Upper lobe of left lung (tissue), 6 donors: ENCODE measurements around the gene CYBA. TPM values are rescaled to one million over a fixed set of nuclear protein-coding genes. Genes with fewer than 3 reads are reported as not detected.

Experiments used
- ATAC-seq, 2 donors: fragments of 200-7000 bp; cut with Tn5 transposase; one replicate each; pipeline ENCODE4 v1.9.1; 2022; ENCODE audit warnings: mild to moderate bottlenecking in 2 of 2, moderate library complexity in 2 of 2; ENCODE audit not compliant: low FRiP score in 2 of 2
- DNase-seq, 2 donors: peaks; one replicate each; pipeline ENCODE4 v3.0.0-alpha.2; 2019 to 2020
- H3K27ac ChIP-seq, 4 donors: fragments of 200-600 bp; sonication (generic); one replicate each; pipeline ENCODE4 v1.5.1; 2016 to 2019
- H3K27me3 ChIP-seq, 4 donors: fragments of 200-600 bp; sonication (generic); one replicate each; pipeline ENCODE4 v1.5.1; 2017 to 2019
- H3K36me3 ChIP-seq, 4 donors: fragments of 200-600 bp; sonication (generic); one replicate each; pipeline ENCODE4 v1.5.1; 2016 to 2019
- H3K4me1 ChIP-seq, 4 donors: fragments of 200-600 bp; sonication (generic); one replicate each; pipeline ENCODE4 v1.5.1; 2018 to 2019
- H3K4me3 ChIP-seq, 4 donors: fragments of 200-600 bp; sonication (generic); one replicate each; pipeline ENCODE4 v1.5.1; 2017 to 2019; ENCODE audit warnings: mild to moderate bottlenecking in 2 of 4, moderate library complexity in 1 of 4
- H3K9me3 ChIP-seq, 4 donors: fragments of 200-600 bp; sonication (generic); one replicate each; pipeline ENCODE4 v1.5.1; 2018 to 2019
- CTCF ChIP-seq, 6 experiments: fragments of 450-650 bp in 4 of 6; fragments of 200-600 bp in 2 of 6; sonication (generic) in 2 of 6; IDR thresholded peaks; one replicate each; pipeline ENCODE4 v1.5.1; 2016 to 2019; ENCODE audit warnings: antibody characterized with exemption in 6 of 6
- EP300 ChIP-seq, 4 donors: sonication (generic); formaldehyde crosslinking; IDR thresholded peaks; one replicate each; pipeline ENCODE4 v1.5.1; 2017; ENCODE audit warnings: antibody characterized with exemption in 4 of 4, control low read depth in 2 of 4
- POLR2A ChIP-seq, 4 donors: fragments of 450-650 bp; IDR thresholded peaks; one replicate each; pipeline ENCODE4 v1.5.1; 2016 to 2017; ENCODE audit warnings: antibody characterized with exemption in 4 of 4, mild to moderate bottlenecking in 2 of 4
- POLR2AphosphoS5 ChIP-seq, 2 donors: sonication (generic); formaldehyde crosslinking; IDR thresholded peaks; one replicate each; pipeline ENCODE4 v1.5.1; 2017; ENCODE audit warnings: antibody characterized with exemption in 2 of 2
- WGBS, 2 donors: methylation state at CpG; one replicate each; pipeline ENCODE4 v1.1.5; 2017 to 2018; 5-methylcytosine and 5-hydroxymethylcytosine counted together
- total RNA-seq, 6 donors: library from RNA; depleted of rRNA in 4 of 6; stranded (reverse); fragments of >200 nt in 4 of 6; gene quantifications; one replicate each; pipeline versions ENCODE4 v1.1.0 to v1.2.1, GENCODE V29; 2016 to 2021
- donor health status: DM: no; HTN: no; CAD: no; lungs with moderate emphysema.
- donor health status: DM: no; HTN: yes; CAD: no; lungs with severe emphysema.

The CYBA gene
- total RNA-seq, 6 donors from 2014 or later: 213 to 472 (median 322) TPM

- Histone ChIP-seq H3K9me3 (no peaks in the 10 kb centered on the region), H3K4me3 (no peak overlapping the region), H3K27me3 (peaks cover 0 to 18% (median 9%) of the 10 kb centered on the region in 4 donors), H3K27ac (no peak overlapping the region), H3K36me3 (peaks cover 0 to 18% (median 9%) of the 10 kb centered on the region in 4 donors), H3K4me1 (peaks cover 0 to 18% (median 12%) of the 10 kb centered on the region in 4 donors)
- DNase-seq (peak in 1 of 2 donors; percentile 38), ATAC-seq (no peak)
- TF ChIP-seq POLR2A (IDR thresholded peaks at IDR 0.05): no peak
- TF ChIP-seq CTCF (IDR thresholded peaks at IDR 0.05): no peak
- TF ChIP-seq EP300 (IDR thresholded peaks at IDR 0.05): no peak
- WGBS, 2 donors: 58 to 68% methylated on average over 9 to 16 of the region's 17 CpGs
These were observed 10.2 kb downstream of the CYBA start for GRCh38 chr16:88640498-88641247.

- Histone ChIP-seq H3K9me3 (no peaks in the 10 kb centered on the region), H3K4me1 (peaks cover under 1 to 22% (median 17%) of the 10 kb centered on the region in 4 donors), H3K36me3 (peaks cover 0 to 16% (median 9%) of the 10 kb centered on the region in 4 donors), H3K27ac (no peak overlapping the region), H3K4me3 (no peak overlapping the region), H3K27me3 (peaks cover 0 to 18% (median 9%) of the 10 kb centered on the region in 4 donors)
- WGBS, 2 donors: 46 to 52% methylated on average over 7 to 9 of the region's 13 CpGs
- no peak for TF ChIP-seq POLR2A (IDR thresholded peaks at IDR 0.05)
- TF ChIP-seq POLR2AphosphoS5 (IDR thresholded peaks at IDR 0.05): no peak
- TF ChIP-seq CTCF (IDR thresholded peaks at IDR 0.05): no peak
- TF ChIP-seq EP300 (IDR thresholded peaks at IDR 0.05): no peak
- peak in 1 of 2 donors; percentile 5 for DNase-seq
- no peak for ATAC-seq
These were observed 10.8 kb downstream of the CYBA start for GRCh38 chr16:88640039-88640495.

GRCh38 chr16:88639231-88640038 lies 11.4 kb downstream of the CYBA start:
- DNase-seq: peak; percentile 85 to 86
- Histone ChIP-seq H3K9me3 (no peaks in the 10 kb centered on the region), H3K27me3 (peaks cover 0 to 18% (median 9%) of the 10 kb centered on the region in 4 donors), H3K4me1 (peaks cover 6 to 28% (median 23%) of the 10 kb centered on the region in 4 donors), H3K27ac (no peak overlapping the region), H3K4me3 (no peak overlapping the region), H3K36me3 (peaks cover 0 to 16% (median 9%) of the 10 kb centered on the region in 4 donors)
- peak in 1 of 2 donors; percentile 35 for ATAC-seq
- no peak for TF ChIP-seq POLR2AphosphoS5 (IDR thresholded peaks at IDR 0.05)
- TF ChIP-seq CTCF (IDR thresholded peaks at IDR 0.05): no peak
- TF ChIP-seq POLR2A (IDR thresholded peaks at IDR 0.05): no peak
- no peak for TF ChIP-seq EP300 (IDR thresholded peaks at IDR 0.05)
- WGBS, 2 donors: 14 to 24% methylated on average over 7 to 39 of the region's 45 CpGs

GRCh38 chr16:88638323-88639230 lies 12.3 kb downstream of the CYBA start, which contains the start of gene IL17C:
Gene IL17C, plus strand, starts transcription at chr16:88638572. Its CDS starts 70 bp downstream, at chr16:88638642.
- H3K27ac ChIP-seq: no peak within 1 kb of the TSS
- 32 to 46% methylated on average over 11 to 18 of the region's 27 CpGs for WGBS, 2 donors
- peak in 1 of 2 donors; percentile 0 for ATAC-seq
- no peaks in the 10 kb centered on the region for H3K9me3 ChIP-seq
- no peak within 1 kb of the TSS for H3K4me3 ChIP-seq
- peak; percentile 65 to 84 for DNase-seq
- H3K4me1 ChIP-seq: peaks cover 11 to 37% (median 29%) of the 10 kb centered on the region in 4 donors
- peaks cover 0 to 14% (median 7%) of the 10 kb centered on the region in 4 donors for H3K36me3 ChIP-seq
- no peak for TF ChIP-seq CTCF (IDR thresholded peaks at IDR 0.05)
- no peak for TF ChIP-seq POLR2AphosphoS5 (IDR thresholded peaks at IDR 0.05)
- no peak for TF ChIP-seq EP300 (IDR thresholded peaks at IDR 0.05)
- TF ChIP-seq POLR2A (IDR thresholded peaks at IDR 0.05): no peak
- H3K27me3 ChIP-seq: peaks cover 0 to 18% (median 9%) of the 10 kb centered on the region in 4 donors
